Neural progenitor cell (in vitro differentiated cells): ENCODE measurements around the gene ABHD12.

ENCODE experiments used
- CTCF ChIP-seq: fragments of 200-600 bp; sonication (generic); IDR thresholded peaks from 2 replicates; pipeline ENCODE4 v1.5.1; 2017; ENCODE audit warnings: antibody characterized with exemption, mild to moderate bottlenecking
- EZH2phosphoT487 ChIP-seq: fragments of 200-600 bp; sonication (generic); IDR thresholded peaks from 2 replicates; pipeline ENCODE4 v1.6.1; 2017; ENCODE audit warnings: antibody characterized with exemption

GRCh38 chr20:25397821-25398220 is 7.2 kb upstream of the ABHD12 start:
- TF ChIP-seq CTCF (no peak), EZH2phosphoT487 (no peak)
